CD4-positive, alpha-beta T cell treated with Interleukin-10 for 1 hour (primary cell): ENCODE measurements around the gene FAM163B.
A peak's percentile ranks its signal among the peaks of the same experiment; 100 is the strongest.

Source experiments
- DNase-seq: peaks from one replicate; pipeline ENCODE4 v3.0.0-alpha.2; 2020

Gene FAM163B

GRCh38 chr9:133539991-133540697 lies 69.0 kb downstream of the FAM163B start:
- DNase-seq: no peak

DNA sequence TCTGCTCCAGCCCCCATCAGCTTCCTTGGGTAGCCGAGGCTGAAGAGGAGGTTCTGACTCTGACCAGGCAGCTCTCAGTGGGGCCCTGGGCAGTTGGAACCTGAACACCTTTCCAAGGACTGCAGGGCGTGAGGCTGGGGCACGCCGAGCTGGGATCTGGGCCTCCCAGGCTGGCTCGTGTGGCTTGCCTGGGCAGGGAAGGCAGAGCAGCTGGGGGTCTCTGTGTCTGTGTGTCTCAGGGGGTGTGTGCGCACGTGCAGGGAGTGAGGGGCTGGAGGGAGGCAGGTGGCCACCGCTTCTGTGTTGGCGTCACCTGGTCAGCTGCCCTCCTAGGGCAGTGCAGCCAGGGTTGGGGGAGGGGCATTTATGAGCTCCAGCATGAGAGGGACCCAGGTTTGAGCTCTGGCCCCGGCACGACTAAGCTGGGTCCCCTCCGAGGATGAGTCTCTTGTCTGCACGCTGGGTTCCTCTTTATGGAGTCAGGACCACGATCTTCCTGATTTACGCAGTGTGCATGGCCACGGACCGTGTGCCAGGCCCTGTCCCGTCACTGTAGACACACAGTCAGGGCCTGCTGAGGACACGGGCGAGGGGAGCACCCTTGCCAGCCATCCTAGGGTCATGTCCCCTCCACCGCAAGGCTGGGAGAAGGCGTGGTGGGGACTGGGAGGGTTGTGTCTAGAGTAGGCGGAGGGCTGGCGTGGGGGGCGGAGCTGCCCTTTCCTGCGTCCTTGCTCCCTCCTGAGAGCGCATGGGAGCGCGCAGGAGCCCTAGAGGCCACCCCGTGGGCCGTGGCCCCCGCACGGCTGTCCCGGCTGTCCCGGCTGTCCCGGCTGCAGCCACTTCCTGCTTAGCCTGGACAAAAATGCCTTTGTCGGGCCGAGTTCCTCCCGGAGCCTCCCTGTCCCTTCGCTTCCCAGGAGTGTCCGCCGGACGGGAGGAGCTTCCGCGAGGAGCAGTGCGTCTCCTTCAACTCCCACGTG lies 70.0 kb downstream of the FAM163B start:
- no peak for DNase-seq

GRCh38 chr9:133538176-133538575 lies 71.0 kb downstream of the FAM163B start:
- DNase-seq: no peak

GRCh38 chr9:133537257-133537656 lies 71.9 kb downstream of the FAM163B start:
- no peak for DNase-seq

DNA sequence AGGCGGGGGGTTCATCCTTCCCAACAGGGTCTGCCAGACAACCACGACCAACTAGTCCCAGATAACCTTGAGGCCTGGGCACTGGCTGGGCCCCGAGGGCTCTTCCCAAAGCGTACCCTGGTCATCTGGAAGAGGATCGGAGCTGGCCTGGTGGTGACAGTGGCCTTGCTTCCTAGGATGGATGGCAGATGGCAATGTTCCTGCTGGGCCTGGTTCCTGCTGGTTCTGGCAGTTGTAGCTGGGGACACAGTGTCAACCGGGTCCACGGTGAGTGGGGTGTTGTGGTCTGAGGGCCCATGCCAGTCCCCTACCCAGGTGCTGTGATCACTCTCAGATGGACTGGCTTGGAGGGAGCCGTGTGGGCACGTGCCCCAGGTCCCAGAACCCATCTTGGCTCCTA lies 72.7 kb downstream of the FAM163B start:
- DNase-seq: no peak

DNA sequence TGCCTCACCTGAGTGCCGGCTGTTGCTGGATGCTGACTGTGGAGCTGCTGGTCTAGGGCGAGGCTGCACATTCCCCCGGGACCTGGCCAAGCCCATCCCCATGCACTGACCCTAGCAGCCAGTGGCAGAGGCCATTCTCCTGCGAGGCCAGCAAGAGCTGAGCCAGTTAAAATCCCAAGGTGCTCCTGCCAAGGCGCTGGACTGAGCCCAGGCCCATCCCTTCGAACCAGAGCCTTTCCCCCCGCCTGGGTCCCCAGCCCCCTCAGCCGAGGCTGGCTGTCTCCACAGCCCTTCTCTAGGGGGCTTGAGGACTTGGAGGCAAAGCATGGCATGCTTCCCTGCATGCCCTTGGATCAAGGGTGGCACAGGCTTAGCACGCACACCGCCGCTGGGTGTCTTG lies 73.1 kb downstream of the FAM163B start:
- DNase-seq: no peak

GRCh38 chr9:133535306-133535877 lies 73.8 kb downstream of the FAM163B start:
- DNase-seq: no peak

DNA sequence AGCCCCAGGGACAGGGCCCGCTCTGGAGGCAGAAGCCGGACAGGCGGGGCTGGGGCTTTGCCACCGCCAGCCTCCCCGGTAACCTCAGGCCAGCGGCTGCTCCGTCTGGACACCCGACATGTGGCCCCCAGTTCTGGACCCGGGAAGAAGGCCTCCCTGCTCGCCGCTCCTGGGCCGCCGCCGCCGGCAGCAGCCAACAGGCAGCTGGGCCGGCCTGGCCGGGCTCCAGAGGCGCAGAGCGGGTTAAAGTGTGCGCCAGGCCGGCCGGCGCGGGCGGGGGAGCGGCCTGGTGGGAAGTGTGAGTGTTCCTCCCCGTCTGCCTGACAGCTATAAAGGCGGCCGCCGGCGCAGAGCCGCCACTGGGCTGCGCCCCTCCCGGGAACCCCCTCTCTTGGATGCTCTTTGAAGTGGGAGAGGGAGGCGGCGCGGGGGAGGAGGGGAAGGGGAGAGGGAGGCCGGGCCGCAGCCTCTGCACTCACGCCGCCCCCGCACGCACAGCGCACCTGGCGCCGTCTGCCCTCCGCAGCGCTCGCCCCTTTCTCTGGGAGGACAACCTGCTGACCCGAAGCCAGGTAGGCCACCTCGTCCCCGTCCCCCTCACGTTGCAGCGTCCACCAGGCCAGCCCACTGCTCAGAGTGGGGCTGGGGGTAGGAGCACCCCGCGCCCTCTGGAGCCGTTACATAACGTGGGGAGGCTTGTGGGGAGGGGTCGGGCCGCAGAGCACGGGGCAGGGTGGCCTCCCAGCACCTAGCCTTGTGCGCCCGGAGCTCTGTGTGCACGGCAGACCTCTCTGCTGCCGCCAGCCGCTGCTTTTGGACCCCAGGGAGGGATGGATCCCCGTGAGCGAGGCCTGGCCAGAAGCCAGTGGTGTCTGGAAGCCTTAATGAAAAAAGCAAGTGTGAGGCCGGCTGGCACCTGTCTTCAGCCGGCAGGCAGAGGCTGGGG lies 74.6 kb downstream of the FAM163B start, which contains the start of gene ADAMTSL2:
ADAMTSL2 (plus strand) TSS at position 359 of the 946 bp plus-strand sequence. CDS start 2,009 bp downstream, outside the sequence.
- peak; percentile 50 for DNase-seq

DNA sequence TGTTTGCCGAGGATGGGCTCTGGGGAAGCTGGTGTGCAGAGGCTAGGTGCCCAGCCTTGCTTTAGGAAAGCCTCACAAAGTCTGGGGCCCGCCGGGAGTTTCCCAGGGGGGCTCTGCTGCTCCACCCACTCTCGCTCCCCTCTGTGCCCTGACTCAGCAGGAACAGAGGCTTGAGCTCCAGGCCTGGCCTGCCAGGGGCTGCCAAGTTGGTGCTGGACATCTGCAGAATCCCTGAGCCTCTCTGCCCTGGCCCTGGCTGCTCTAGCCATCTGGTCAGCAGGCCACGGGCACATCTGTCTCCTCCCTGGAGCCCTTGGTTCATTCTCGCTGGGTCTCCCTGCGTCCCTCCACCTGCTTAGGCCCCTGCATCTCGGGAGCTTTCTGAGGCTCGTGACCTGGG lies 75.3 kb downstream of the FAM163B start:
- DNase-seq: no peak

GRCh38 chr9:133532937-133533668 lies 76.1 kb downstream of the FAM163B start:
- DNase-seq: peak; percentile 72

DNA sequence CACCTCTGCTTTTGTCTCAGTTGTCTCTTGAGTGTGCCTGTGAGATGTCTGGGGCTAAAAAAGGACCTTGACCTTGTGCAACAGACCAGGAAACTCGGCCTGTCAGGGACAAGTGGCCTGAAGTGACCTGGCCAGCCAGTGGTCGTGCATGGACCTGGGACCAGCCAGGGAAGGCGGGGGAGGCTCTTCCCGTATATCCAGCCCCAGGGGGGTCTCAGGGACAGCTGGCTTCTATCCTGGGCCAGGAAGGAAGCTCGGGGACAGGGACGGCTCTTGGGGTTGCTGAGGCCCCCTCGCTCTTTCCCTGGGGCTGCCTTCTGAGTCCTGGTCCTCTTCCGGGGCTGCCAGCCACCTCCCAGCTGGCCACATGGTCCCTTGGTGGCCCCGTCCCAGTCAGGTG lies 77.9 kb downstream of the FAM163B start:
- DNase-seq: no peak

DNA sequence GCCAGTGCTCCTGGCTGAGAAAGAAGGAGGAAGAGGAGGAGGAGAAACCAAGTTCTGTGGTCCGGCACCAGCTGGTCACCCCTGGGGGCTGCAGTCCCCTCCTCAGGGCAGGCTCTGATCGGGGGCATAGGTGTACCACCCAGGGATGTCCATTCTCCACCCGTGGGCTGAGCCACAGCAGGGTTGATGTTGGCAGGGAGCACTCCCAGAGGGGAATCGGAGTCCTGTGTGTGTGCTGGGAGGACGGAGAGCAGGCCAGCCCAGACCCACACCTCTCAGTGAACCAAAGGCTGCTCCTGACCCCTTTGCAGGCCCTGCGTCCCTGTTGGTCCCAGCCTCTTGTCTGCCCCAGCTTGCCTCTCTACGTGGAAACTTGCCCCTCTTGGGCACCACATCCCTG lies 79.3 kb downstream of the FAM163B start:
- DNase-seq: no peak

- DNase-seq: no peak
These were observed 79.7 kb downstream of the FAM163B start for GRCh38 chr9:133529457-133529856.

DNA sequence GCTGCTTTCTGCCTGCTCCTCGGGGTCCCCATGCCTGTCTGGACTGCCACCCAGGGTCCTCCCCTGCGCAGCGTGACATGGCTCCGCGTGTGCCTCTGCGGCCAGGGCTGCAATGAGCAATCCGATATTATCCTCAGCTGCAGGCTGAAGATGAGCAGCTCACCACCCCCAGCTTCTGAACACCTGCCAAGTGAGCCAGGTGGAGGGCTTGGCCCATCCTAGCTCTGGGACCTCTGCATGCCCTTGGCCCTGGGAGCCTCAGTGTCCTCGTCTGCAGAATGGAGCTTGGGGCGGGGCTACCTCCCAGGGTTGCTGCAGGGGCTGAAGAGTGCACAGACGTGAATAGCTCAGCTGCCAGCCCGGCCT lies 80.3 kb downstream of the FAM163B start:
- no peak for DNase-seq

DNA sequence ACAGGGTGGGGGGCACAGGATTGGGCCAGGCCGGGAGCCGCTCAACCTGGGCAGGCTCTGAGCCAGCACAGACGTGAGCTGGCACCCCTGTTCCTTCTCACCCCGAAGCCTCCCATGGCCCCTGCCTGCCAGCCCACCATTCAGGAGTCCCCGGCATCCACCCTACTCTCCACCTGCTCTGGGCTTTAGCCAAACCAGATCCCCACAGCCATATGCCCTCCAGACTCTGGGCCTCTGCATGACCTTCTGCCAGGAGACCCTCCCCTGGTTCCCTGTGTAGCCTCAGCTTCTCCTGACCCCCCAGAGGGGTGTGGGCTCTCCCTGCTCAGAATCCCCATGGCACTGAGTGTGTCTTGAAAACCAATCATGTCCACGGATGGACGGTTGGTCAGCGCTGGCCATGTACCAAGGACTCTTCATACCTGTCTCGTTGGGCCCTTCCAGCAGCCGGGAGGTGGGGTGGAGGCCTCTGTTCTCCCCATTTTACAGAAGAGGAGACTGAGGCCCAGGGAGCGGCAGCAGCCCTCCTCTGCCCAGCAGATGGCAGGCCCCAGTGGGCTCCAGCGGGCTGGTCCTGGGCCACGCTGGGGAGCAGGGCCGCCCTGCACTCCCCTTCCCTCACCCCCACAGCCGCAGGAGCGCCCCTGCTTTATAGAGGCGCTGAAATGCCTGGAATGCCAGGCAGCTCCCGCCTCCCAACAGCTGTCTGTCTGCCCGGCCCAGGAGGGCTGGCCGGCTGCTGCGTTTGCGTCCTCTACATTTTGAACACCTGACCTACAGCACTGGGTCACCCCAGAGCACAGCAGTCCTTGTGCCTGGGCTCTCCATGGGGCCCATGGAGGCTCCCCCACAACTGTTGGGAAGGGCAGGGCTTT lies 81.0 kb downstream of the FAM163B start:
- no peak for DNase-seq

DNA sequence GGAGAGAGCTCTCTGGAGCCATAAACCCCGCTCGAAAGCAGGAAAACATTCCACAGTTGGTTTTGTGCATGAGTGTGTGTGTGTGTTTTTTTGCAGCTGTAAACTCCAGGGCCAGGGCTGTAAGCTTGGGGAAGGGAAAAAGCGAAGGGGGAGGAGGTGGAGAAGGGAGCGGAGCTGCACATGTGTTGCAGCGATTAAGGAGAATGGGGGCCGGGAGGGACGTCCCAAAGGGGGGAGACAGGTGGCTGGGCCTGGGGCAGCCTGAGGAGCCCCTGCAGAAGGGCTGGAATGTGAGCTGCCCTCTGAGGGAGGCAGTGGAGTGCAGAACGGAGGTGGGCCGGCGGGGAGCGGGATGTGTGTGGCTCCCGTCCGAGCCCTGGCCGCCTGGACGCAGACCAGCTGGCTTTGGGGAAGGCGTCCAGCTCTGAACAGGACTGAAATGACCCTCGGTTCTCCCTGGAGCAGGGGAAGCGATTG lies 81.7 kb downstream of the FAM163B start:
- DNase-seq: no peak
